Esophagus muscularis mucosa (tissue), 4 donors: ENCODE results near the gene RASGRF2. TPM values are rescaled to one million over a fixed set of nuclear protein-coding genes. Genes with fewer than 3 reads are reported as not detected.

Experiments used
- DNase-seq: peaks from one replicate; pipeline ENCODE4 v3.0.0-alpha.2; 2017; ENCODE audit errors: extremely low spot score
- H3K27ac ChIP-seq, 4 donors: fragments of 200-600 bp; sonication (generic); replicated peaks in 1 of 4; 1 replicate in 3 of 4; 2 replicates in 1 of 4; pipeline ENCODE4 v1.5.1; 2016 to 2019; ENCODE audit warnings: mild to moderate bottlenecking in 1 of 4
- H3K27me3 ChIP-seq, 4 donors: fragments of 200-600 bp; sonication (generic); one replicate each; pipeline versions ENCODE4 v1.5.1 to v1.6.0; 2016 to 2019
- H3K36me3 ChIP-seq, 4 donors: fragments of 200-600 bp; sonication (generic); one replicate each; pipeline ENCODE4 v1.5.1; 2016 to 2019
- H3K4me1 ChIP-seq, 4 donors: fragments of 200-600 bp; sonication (generic); one replicate each; pipeline ENCODE4 v1.5.1; 2016 to 2019
- H3K4me3 ChIP-seq, 4 donors: fragments of 200-600 bp; sonication (generic); 1 replicate in 2 of 4; 2 replicates in 2 of 4; pipeline ENCODE4 v1.5.1; 2016 to 2019; ENCODE audit warnings: mild to moderate bottlenecking in 4 of 4, moderate library complexity in 1 of 4
- H3K9me3 ChIP-seq, 4 donors: fragments of 200-600 bp; sonication (generic); 1 replicate in 3 of 4; 2 replicates in 1 of 4; pipeline ENCODE4 v1.5.1; 2016 to 2019
- EP300 ChIP-seq: sonication (generic); formaldehyde crosslinking; IDR thresholded peaks from one replicate; pipeline ENCODE4 v1.6.1; 2017; ENCODE audit warnings: antibody characterized with exemption
- POLR2A ChIP-seq: fragments of 450-650 bp; IDR thresholded peaks from one replicate; pipeline ENCODE4 v1.6.1; 2017; ENCODE audit warnings: antibody characterized with exemption, moderate library complexity, mild to moderate bottlenecking, low read depth
- POLR2AphosphoS5 ChIP-seq, 2 donors: sonication (generic); formaldehyde crosslinking; IDR thresholded peaks; one replicate each; pipeline ENCODE4 v1.6.1; 2017; ENCODE audit warnings: antibody characterized with exemption in 2 of 2
- WGBS: methylation state at CpG from one replicate; pipeline ENCODE4 v1.1.5; 2018; 5-methylcytosine and 5-hydroxymethylcytosine counted together
- intact Hi-C: fragments of 100-400 bp; cut with DNase I; formaldehyde crosslinking; loops from one replicate; pipeline ENCODE4 v1.15.1; 2023
- total RNA-seq, 4 donors: library from RNA; depleted of rRNA; stranded (reverse); fragments of >200 nt; gene quantifications; one replicate each; pipeline versions ENCODE4 v1.1.0 to v1.2.1, GENCODE V29; 2016
- TF ChIP-seq, protein P1 (sequence below), 3 experiments: fragments of 200-600 bp in 2 of 3; fragments of 450-650 bp in 1 of 3; sonication (generic) in 2 of 3; IDR thresholded peaks; one replicate each; pipeline ENCODE4 v1.5.1; 2017 to 2019; ENCODE audit warnings: antibody characterized with exemption in 3 of 3, mild to moderate bottlenecking in 2 of 3, moderate library complexity in 1 of 3

Gene RASGRF2
- total RNA-seq, 4 donors from 2014 or later: 4.2 to 7.6 (median 5.9) TPM

DNA sequence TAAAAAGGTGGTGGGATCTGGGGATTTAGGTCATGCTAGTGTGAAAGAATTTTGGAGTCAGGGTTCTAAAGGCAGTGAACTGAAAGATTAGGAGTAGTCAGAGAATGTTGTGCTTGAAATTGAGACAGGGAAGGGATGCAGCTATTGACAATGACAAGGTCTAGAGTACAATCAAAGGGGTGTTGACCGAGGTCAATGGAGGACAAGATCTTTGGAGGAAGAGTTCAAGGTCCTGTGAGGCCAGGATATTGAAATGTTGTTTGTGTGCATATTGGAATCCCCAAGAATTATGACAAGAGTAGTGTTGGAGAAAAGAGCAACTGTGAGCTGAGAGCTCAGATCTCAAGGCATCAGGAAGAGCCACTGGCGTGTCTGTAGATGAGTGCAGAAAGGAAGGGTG is 116.9 kb downstream of the RASGRF2 start:
- Histone ChIP-seq H3K36me3 (peaks cover 0 to 25% (median 0%) of the 10 kb centered on the region in 4 donors), H3K4me3 (no peak overlapping the region), H3K4me1 (no peaks in the 10 kb centered on the region), H3K27me3 (no peaks in the 10 kb centered on the region), H3K27ac (no peak overlapping the region), H3K9me3 (peaks cover 0 to 9% (median 6%) of the 10 kb centered on the region in 4 donors)
- 88% methylated on average over 2 of the region's 2 CpGs for WGBS
- TF ChIP-seq EP300 (no peak), POLR2AphosphoS5 (IDR thresholded peaks at IDR 0.05) (no peak), POLR2A (no peak)
- TF ChIP-seq, protein P1, sequence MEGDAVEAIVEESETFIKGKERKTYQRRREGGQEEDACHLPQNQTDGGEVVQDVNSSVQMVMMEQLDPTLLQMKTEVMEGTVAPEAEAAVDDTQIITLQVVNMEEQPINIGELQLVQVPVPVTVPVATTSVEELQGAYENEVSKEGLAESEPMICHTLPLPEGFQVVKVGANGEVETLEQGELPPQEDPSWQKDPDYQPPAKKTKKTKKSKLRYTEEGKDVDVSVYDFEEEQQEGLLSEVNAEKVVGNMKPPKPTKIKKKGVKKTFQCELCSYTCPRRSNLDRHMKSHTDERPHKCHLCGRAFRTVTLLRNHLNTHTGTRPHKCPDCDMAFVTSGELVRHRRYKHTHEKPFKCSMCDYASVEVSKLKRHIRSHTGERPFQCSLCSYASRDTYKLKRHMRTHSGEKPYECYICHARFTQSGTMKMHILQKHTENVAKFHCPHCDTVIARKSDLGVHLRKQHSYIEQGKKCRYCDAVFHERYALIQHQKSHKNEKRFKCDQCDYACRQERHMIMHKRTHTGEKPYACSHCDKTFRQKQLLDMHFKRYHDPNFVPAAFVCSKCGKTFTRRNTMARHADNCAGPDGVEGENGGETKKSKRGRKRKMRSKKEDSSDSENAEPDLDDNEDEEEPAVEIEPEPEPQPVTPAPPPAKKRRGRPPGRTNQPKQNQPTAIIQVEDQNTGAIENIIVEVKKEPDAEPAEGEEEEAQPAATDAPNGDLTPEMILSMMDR (IDR thresholded peaks at IDR 0.05): no peak
- no peak for DNase-seq
- intact Hi-C loops: no loop called here

DNA sequence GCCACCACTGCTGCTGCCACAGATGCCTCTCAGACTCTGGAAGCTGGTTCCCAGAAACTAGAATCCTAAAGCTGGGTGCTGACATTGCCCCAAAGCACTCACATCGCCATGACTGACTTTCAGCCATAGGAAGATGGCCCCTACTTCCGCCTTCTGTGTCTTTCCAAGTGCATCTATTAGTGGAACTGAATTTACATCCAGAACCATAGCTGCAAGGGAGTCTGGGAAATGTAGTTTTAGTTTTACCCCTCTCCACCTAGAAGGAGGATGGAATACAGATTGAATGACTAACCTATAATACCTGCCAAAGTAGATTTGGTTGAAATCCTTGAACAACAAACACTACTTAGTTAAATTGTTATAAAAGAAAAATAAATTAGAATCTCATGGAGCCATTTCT is 118.8 kb downstream of the RASGRF2 start:
- H3K4me3 ChIP-seq: no peak overlapping the region
- TF ChIP-seq POLR2AphosphoS5 (IDR thresholded peaks at IDR 0.05): no peak
- no peak for TF ChIP-seq EP300
- no peak for TF ChIP-seq POLR2A
- TF ChIP-seq, protein P1 (IDR thresholded peaks at IDR 0.05): no peak
- intact Hi-C loops: no loop called here
- peaks cover 0 to 25% (median 2%) of the 10 kb centered on the region in 4 donors for H3K36me3 ChIP-seq
- H3K9me3 ChIP-seq: peaks cover 0 to 9% (median 6%) of the 10 kb centered on the region in 4 donors
- H3K27me3 ChIP-seq: no peaks in the 10 kb centered on the region
- WGBS: 91% methylated on average over 2 of the region's 2 CpGs
- H3K4me1 ChIP-seq: no peaks in the 10 kb centered on the region
- DNase-seq: no peak
- no peak overlapping the region for H3K27ac ChIP-seq

DNA sequence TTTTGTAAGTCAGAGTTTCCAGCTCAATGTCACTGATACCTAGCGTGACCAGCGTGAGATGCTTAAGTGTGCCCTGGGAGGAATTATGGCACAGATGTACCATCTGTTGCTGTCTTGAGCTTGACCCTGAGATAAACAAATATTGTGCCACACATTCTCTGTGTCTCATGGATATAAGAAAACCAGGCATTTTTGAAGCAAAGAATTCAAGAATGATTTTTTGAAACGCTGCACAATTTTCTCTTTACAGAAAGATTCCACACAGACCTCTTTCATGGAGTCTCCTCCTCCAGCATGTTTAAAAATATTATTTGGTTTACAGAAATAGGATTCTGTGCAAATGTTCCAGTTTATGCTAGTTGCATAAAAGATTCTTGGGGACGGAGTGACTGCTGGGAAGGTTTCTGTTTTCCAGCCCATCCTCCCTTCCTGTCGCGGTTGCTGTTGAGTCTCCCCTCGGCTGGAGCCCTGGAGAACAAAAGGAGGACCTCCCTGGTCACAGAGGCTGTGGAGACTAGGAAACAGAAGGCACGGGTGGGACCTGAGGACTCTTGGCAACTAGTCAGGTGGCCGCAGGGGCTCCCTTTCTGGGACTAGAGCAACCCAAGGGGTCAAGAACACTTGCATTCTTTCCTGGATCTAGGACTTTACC is 120.8 kb downstream of the RASGRF2 start:
- H3K4me3 ChIP-seq: no peak overlapping the region
- intact Hi-C loops: no loop called here
- TF ChIP-seq EP300 (no peak), POLR2AphosphoS5 (IDR thresholded peaks at IDR 0.05) (no peak), POLR2A (no peak)
- TF ChIP-seq, protein P1 (IDR thresholded peaks at IDR 0.05): no peak
- no peak overlapping the region for H3K27ac ChIP-seq
- H3K4me1 ChIP-seq: no peaks in the 10 kb centered on the region
- peaks cover 0 to 15% (median 2%) of the 10 kb centered on the region in 4 donors for H3K36me3 ChIP-seq
- DNase-seq: no peak
- 92% methylated on average over 9 of the region's 9 CpGs for WGBS
- peaks cover 0 to 9% (median 6%) of the 10 kb centered on the region in 4 donors for H3K9me3 ChIP-seq
- H3K27me3 ChIP-seq: no peaks in the 10 kb centered on the region

DNA sequence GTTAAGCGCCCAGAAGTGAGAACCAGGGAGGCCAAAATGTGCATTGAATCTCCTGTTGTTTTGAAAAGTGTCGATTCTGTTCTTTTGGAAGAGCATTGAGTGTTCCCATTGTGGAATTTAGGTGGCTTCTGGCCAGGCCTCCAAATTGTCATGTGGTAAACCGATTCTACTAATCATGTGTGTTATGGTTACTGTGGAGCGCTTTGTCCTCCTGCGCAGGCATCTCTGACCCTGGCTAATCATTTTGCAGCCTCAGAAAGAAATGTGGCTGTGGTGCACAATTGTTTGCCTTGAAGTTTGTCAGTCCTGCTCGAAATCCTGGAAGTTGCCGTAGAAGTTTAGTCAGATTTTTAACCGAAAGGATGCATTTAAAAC is 121.3 kb downstream of the RASGRF2 start:
- intact Hi-C loops: no loop called here
- WGBS: 85% methylated on average over 8 of the region's 8 CpGs
- no peak for DNase-seq

More for the DNA sequence above, 121.3 kb downstream of the RASGRF2 start:
- no peaks in the 10 kb centered on the region for H3K4me1 ChIP-seq
- H3K4me3 ChIP-seq: no peak overlapping the region
- H3K27ac ChIP-seq: no peak overlapping the region
- TF ChIP-seq EP300 (no peak), POLR2A (no peak), POLR2AphosphoS5 (IDR thresholded peaks at IDR 0.05) (no peak)
- TF ChIP-seq, protein P1 (IDR thresholded peaks at IDR 0.05): no peak
- H3K36me3 ChIP-seq: peaks cover 0 to 15% (median 2%) of the 10 kb centered on the region in 4 donors
- peaks cover 0 to 9% (median 6%) of the 10 kb centered on the region in 4 donors for H3K9me3 ChIP-seq
- no peaks in the 10 kb centered on the region for H3K27me3 ChIP-seq
